NOMO-1 treated with dmso at 0.1 percent for 144 hours (cell line): ENCODE data around the gene SYT4.
"Not testable (repeated sequence)": the region's sequence is repeated elsewhere in the genome, so short reads cannot be mapped to it uniquely, and the experiment has no call there.

ENCODE experiments used
- DNase-seq: peaks from one replicate; lab custom pipeline; 2025; ENCODE audit not compliant: unreplicated experiment; lab: John Stamatoyannopoulos, UW

Gene SYT4, protein sequence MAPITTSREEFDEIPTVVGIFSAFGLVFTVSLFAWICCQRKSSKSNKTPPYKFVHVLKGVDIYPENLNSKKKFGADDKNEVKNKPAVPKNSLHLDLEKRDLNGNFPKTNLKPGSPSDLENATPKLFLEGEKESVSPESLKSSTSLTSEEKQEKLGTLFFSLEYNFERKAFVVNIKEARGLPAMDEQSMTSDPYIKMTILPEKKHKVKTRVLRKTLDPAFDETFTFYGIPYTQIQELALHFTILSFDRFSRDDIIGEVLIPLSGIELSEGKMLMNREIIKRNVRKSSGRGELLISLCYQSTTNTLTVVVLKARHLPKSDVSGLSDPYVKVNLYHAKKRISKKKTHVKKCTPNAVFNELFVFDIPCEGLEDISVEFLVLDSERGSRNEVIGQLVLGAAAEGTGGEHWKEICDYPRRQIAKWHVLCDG

DNA sequence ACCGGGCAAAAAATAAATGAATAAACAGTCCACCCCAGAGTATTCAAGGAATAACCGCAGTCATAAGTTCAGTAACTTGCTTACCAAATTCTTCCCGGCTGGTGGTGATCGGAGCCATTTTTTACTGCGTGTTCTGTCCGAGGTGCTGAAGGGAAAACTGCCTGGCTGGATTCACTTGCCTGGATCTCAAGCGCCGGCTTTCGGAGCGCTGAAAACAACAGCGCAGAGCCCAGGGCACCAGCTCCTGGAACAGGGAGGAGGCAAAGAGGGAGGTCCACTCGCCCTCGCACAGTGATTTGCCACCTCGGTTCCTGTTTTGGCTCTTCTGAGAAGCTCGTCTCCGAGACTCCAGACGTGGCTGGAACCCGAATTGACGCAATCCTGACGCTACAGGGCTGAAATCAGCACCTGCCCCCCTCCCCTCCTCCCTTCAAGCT is at the start of gene SYT4:
Gene SYT4 (minus strand): TSS at position 327 of the 437 bp plus-strand sequence. CDS start 209 bp downstream, at position 118.
- DNase-seq, result no peak

DNA sequence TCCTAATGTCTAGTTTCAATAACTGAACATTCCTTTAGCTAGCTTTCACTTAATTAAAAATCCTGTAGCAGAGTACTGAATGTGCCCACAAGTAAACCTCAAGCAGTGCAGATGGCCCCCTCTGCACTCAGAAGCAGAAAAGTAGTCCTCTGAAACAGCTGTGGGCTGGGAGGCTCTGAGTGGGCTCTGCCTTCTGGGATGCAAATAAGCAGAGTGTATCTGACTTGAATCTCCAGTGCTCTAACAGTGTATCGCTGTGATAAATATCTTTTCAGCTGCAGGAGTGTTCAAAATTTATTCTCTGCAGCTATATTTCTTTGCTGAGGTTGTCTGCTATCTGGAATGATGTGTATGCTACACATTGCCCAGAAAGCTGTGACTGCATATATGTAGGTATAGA is 44.8 kb upstream of the SYT4 start:
- no peak for DNase-seq

DNA sequence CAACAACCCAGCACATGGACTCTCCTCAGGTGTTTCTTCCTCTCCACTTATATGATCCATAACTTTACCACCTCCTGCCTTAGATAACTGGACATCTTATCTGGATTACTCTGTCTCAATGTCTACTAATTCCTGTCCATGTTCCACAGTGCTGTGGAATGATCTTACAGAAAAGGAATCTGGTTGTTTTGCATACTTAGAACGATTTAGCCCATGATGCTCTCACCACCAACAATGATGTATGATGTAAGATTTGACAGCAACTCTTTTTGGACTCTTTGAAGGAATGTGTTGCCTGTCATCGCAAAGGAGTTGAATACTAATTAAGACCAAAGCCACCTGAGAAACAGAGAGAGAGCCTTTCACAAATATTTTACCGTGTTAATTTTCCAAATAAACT is 37.7 kb upstream of the SYT4 start:
- no peak for DNase-seq

DNA sequence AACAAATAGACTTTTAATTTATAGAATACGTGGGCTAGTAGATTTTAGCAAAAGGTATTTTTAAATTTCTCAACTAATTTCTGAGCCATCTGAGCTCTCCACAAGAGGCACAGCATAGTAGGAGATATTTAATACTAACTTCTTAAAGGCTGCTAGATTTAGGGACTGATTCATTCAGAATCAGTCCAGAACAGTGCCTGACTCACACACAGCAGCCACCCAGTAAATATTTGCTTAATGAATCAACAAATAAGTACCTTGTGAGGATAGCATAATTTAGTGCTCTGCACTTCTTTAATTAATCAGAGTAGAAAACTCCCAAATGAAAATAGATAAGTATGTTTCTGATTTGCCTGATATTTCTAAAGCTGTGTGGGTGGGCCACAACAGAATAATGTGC is 35.6 kb upstream of the SYT4 start:
- DNase-seq, result no peak

DNA sequence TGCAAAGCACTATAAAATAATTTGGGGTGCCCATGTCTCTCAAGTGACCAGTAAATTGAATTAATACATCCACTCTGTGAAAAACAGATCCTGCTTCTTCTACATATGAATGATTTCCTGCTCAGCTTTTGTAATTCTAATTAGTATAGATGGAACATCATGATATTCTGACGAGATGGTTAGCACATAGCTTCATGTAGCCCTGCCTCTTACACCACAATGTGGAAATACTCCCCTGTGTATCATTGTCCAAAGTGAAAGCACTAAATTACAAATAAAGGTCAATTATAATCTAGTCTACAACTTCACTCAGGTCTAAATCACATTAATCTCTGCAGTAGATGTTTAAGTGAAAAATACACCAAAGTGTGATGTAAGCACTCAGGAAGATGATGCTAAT is 32.9 kb upstream of the SYT4 start:
- no peak for DNase-seq

DNA sequence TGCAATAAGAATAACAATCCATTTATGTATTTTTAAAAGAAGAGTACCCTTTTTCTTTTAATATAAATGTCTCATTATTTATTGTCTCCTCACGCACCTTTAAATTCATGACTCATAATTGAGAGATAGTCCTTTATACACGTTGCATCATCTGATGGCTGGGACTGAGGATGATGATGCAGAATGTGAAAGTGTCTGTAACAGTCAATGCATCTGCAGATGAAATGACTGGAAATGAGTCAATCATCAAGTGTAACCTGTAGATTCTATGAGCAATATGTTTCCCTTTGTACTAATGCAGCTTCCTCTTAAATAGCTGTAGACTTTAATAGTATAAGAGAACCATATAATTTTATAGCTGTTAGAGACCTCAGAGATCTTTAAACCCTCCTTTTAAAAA is 26.1 kb upstream of the SYT4 start:
- no peak for DNase-seq

DNA sequence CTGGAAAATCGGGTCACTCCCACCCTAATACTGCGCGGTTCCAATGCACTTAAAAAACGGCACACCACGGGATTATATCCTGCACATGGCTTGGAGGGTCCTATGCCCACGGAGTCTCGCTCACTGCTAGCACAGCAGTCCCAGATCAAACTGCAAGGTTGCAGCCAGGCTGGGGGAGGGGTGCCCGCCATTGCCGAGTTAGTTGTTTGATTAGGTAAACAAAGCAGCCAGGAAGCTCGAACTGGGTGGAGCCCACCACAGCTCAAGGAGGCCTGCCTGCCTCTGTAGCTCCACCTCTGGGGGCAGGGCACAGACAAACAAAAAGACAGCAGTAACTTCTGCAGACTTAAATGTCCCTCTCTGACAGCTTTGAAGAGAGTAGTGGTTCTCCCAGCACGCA is 8.9 kb upstream of the SYT4 start:
- not testable (repeated sequence) for DNase-seq

DNA sequence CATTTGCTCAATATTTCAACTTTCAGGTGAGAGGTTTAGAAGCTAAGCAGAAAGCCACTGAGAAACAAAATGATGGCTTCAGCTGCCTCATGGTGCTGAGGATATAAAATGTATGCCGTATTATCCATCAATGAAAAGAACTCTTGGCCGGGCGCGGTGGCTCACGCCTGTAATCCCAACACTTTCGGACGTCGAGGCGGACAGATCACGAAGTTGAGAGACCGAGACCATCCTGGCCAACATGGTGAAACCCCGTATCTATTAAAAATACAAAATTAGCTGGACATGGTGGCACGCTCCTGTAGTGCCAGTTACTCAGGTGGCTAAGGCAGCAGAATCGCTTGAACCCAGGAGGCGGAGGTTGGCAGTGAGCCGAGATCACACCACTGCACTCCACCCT is 6.0 kb upstream of the SYT4 start:
- DNase-seq, result no peak

DNA sequence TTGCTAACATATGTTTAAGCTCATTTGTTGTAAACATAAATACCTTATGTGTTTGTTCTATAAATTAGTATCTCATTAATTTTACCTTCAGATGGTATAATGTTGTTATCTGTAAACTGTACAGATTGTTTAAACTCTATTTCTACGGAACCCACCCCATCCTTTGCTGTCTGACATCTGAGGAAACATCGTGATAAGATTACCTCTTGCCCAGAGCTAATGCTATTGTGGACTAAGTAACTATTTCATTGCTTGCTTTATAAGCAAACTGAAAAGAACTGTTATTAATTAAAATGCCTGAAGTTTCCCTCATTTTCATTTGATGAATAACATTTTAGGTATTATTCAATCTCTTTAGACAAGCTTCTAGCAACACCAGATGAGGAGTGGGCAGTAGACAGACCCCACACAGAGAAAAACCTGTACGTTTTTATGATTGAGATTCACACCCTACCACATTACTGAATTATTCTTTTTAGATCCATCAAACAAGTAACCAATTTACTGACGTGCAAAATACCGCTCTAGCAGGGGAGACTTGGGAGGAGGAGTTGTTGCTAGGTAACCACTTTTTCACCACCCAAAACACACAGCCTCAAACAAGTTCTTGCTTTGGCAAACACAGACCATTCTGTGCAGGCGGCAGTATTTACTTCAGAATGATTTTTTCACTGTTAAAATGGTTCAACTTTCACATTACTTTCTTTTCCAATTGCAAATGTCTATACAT is 1.9 kb upstream of the SYT4 start:
- DNase-seq, result no peak

DNA sequence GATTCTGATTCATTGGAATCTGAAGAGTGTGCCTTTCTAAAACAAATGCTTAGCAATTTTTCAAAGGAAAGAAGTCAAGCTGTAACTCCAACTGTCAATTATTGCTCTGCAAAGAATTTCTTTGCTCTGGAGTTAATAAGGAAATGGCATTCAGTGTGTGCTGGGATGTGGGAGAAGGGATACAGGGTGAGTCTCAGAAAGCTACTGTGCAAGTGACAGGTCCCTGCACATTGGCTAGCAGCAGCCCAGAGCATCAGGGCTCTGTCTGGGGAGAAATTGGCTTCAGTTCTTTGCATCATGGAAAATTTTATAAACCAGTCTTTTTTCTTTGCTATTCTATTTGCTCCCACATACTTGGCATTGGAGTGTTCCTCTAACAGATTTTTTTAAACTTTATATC is 1.1 kb upstream of the SYT4 start:
- DNase-seq, result no peak

DNA sequence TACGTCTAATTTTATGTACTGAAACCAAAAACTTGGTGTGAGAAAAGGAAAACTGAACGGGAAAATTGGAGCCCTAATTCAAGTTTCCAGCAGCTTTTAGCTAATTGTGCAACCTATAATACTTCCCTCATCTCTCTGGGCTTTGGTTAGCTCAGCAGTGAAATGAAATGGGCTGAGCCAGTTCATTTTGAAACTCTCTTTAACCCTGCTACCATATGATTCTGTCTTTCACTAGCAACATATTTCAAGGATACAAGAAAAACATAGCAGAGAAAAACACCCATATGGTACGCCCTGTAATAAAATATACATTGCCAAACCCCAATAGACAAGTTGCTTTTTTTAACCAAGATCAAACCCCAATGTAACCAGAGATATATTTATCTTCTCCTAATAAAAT is 799 bp downstream of the SYT4 start:
- no peak for DNase-seq

DNA sequence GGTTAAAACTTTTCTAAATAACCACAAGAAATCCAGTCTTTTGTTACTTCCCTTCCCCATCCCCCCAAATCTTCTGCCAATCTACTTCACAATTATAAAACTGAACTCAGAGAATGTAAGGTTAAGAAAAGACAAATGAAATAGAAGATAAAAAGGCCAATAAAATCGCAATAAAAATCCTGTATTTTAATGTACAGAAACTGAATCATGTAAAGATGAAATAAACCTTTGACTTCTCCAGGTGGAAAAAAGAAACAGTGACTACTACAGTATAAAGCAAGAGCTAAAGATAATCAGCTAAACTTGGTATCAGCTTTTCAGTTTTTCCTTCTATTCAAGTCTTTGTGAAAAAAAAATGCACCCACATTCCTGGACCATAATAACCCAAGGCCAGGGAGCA is 1.7 kb downstream of the SYT4 start:
- no peak for DNase-seq

DNA sequence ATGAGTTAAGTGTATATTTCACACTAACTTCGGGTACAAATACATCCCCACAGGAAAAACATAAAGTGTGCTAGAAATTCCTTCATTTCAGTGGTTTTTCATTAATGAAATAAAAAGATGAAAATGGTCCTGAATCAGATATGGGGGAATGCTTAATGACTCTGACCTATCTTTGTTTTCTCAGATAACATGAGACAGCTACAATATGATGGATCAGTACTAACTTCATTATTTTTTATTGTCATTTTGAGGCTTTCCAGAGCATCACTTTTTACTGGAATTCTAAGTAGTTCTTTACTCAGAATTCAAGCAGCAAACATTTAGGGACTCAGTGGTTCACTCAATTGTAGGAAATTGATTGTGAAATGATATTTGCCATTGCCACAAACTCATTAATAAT is 2.8 kb downstream of the SYT4 start:
- DNase-seq, result no peak

DNA sequence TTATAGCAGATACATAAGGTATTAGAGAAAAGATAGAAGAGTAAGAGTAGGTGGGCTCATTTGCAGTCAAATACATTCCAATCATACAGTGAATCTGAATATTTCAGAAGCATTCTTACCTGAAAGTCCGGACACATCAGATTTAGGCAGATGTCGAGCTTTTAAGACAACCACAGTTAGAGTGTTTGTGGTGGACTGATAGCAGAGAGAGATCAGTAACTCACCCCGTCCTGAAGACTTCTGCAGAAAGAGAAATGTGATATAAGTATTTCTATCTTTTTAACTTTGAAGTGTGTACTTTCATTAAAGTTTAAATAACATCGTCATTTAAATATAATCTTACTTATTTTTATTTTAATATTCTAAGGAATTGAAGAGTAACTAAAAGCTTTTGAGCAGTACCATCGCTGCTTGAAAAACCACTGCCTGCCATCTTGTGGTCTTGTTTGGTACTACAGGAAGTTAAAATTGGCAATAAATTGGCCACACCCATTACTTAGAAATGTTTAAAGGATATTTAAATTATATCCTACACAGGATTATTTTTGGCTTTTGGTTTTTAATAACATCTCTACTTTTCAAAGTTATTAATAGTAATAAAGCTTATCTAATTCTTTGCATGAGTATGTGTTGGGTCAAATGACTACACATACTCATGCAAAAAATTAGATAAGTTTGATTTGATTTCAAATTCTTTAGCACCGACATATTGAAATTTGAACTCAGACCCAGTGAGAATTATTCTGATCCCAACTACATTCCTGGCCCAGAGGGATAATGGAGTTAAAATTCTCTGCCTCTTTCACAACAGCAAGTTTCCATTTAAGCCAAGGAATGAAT is 5.5 kb downstream of the SYT4 start:
- DNase-seq, result no peak

DNA sequence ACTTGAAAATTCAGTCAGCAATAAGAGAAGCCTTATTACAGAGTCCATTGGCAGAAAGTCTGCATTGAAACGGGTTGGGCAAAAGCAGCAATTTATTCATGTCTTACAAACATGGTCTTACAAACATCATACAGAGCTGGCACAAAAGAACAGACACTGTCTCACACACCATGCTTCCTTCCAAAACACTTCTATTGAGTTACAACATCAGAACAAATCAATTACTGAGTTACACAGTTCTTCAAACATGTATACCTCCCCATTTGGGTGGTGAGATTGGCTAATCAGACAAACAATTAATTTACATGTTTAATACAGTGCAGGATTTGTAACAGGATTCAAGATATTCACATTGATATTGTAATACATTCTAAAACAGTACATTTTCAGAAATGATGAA is 9.5 kb downstream of the SYT4 start:
- no peak for DNase-seq

DNA sequence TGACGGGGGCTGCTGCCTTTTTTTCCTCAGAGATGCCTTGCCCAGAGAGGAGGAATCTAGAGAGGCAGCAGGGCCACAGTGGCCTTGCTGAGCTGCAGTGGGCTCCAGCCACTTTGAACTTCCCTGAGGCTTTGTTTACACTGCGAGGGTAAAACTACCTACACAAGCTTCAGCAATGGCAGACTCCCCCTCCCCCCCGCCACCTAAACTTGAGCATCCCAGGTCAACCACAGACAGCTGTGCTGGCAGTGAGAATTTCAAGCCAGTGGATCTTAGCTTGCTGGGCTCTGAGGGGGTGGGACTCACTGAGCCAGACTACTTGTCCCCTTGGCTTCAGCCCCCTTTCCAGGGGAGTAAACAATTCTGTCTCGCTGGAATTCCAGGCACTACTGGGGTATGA is 11.8 kb downstream of the SYT4 start:
- DNase-seq, result no peak

DNA sequence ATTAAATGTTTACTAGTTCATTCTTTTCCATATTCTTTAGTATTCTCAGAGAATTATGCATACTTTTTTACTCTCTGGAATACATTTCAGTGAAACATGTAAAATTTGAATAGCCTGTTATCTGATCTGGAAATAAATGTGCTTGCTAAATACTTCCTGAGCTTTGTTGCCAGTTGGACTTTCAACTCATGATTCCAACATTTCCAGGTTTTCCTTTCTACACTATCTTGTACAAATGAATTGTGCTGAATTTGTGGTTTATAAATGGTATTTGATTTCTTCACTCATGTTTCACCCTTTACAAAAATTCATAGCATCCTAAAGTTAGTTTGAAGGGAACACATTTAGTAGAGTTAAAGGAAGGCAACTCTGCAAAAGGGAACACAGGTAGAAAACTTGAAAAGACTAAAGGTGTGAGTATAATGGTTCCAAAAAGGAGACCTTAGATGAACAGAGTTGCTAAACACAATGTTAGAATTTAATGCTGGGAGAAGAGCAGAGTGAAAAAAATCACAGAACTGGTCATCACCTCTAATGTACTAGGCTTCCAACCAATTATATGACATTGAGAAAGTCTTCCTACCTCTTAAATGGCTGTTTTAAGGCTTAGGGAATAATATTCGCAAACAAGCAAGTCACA is 28.6 kb downstream of the SYT4 start:
- DNase-seq, result no peak

DNA sequence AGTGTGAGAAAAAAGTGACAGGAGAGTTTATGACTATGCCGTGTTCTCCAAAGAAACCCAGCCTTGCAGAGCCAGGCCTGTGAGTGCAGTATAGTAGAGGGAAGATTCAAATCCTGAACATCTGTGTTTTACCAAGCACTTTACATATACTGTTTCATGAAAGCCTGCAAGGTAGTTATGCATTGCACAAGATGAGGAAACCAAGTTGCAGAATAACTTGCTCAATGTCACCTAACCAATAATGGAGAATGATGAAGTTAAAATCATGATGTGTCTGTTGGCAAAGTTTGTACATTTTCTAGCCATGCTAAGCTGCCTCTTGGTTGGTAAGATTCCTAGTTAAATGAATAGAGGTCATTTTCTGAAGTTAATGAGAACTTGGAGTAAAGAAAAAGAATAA is 29.3 kb downstream of the SYT4 start:
- DNase-seq, result no peak

DNA sequence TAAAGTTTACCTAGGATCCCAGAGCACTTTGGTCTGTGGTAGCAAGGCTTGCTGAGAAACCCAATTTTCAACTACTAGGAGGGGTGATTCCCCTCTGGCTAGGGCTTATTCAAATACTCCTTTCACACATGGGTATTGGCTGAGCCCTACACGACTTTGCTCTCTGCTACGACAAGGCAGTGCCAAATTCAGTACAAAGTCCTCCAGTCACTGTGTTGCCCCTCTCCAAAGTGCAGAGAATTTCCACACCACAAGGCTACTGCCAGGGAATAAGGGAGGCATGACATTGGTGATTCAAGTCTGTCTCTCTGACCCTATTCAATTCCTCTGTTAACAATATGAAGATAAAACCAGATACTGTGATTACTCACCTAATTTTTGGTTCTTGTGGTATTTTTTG is 38.9 kb downstream of the SYT4 start:
- DNase-seq, result no peak

DNA sequence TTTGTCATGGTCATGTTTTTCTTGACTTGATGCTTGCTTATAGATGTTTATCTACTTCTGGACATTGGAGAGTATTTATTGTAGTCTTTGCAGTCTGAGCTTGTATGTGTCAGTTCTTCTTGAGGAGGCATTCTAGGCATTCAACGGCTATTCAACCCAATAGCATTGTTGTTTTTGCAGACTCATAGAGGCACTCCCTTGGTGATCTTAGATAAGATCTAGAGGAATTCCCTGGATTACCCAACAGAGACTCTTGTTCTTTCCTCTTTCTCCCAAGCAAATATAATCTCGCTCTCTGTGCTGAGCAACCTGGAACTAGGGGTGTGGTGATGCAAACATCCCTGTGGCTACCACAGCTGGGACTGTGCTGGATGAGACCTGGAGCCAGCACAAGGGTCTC is 40.4 kb downstream of the SYT4 start:
- DNase-seq, result no peak

DNA sequence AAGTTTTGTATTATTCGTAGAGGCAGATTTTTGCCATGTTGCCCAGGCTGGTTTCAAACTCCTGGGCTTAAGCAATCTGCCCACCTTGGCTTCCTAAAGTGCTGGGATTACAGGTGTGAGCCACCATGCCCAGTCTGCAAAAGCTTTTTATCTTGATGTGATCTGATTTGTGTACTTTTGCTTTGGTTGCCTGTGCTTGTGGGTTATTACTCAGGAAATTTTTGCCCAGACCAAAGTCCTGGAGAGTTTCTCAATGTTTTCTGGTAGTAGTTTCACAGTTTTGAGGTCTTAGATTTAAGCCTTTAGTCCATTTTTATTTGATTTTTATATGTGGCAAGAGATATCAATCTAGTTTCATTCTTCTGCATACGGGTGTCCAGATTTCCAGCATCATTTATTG is 42.4 kb downstream of the SYT4 start:
- no peak for DNase-seq
